HG02840 (cell line): ENCODE results near the gene ASB4.

Experiments used
- ATAC-seq: cut with Tn5 transposase; IDR thresholded peaks from one replicate; pipeline ENCODE4 v1.9.1; 2021; ENCODE audit warnings: mild to moderate bottlenecking, moderate library complexity, moderate number of reproducible peaks; ENCODE audit not compliant: unreplicated experiment, low FRiP score

Gene ASB4

DNA sequence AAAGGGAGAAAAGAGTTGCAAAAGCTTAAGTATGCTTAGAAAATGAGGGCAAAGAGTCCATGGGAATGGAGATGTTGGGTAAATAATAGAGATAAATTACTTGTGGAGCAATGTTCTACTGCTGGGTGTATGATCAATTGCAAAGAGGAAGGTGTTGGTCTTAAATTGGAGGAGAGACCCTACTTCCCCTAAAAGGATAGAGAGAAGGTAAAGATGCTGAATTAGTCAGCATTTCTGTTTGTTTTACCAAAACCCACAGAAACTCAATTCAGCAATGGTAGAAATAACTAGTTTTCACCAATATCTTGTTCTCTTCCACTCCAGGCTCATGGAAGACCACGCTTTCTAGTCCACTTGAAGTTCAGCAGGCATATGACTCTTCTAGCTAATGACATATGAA is 32.1 kb downstream of the ASB4 start:
- ATAC-seq: peak; percentile 36

DNA sequence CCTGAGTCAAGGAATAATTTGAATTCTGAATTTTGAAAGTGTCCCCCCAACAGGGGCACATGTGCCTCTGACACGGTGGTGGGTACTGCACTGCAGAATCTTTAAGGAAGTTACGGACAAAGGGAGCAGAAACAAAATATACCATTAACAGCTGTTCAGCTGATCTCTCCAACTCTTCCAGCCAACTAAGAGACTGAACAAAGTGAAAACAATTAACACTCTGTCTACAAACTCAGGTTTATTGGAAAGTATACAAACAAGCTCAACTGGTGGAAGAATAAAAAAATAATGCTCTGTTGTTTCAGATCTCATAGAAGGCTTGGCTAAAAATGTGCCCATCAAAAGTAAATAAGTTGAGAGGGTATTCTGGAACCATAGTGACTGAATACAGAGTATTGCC is 34.4 kb downstream of the ASB4 start:
- ATAC-seq: no peak

- ATAC-seq: no peak
Observed at GRCh38 chr7:95525503-95525902, 39.8 kb downstream of the ASB4 start.

- no peak for ATAC-seq
Observed at GRCh38 chr7:95526128-95526738, 40.5 kb downstream of the ASB4 start.

- peak; percentile 66 for ATAC-seq
Observed at GRCh38 chr7:95527033-95527775, 41.5 kb downstream of the ASB4 start.

- ATAC-seq: no peak
Observed at GRCh38 chr7:95527776-95528250, 42.1 kb downstream of the ASB4 start.

DNA sequence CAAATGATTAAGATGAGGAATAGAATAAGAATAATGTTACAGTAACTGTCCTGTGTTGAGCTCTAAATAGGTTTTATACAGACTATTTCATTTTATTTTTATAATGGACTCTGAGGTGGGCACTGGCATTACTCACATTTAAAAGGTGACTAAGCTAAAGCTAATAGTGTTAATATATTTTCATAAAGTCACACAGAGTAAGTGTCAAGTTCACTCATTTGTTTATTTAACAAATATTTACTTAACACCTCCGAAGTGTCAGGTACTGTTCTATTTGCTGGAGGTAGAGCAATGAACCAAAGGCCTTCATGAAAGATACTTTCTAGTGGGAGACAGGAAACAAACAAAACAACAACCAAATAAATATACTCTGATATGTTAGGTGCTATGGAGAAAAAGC is 44.0 kb downstream of the ASB4 start:
- ATAC-seq: no peak

GRCh38 chr7:95530881-95531280 is 45.1 kb downstream of the ASB4 start:
- ATAC-seq: no peak

DNA sequence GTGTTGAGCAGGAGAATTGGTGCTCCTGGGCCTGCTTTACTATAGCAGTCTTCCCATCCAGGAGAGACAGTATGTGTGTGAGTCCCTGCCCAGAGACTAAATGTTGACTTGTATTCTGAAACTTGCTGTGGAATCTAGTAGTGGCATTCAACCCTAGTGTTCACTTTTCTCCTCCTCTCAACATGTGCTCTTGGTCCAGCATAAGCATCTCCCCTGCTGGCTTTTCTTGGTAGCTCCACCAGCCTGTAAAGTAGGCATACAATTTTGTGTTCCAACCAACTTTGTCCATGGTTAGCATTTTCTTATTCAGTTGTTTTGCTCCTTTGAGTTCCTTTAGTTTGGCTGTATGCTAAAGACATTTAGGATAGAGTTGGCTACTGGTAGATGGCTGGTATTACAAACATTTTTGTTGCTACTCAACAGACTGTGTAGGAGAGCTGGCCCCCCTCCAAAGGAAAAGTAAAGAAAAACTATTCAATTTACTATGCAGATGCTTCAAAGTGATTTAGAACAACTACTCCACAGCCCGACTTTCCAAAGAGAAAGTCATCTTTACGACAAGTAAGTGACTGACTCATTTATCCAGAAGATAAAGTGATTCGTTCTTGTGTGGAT is 46.0 kb downstream of the ASB4 start:
- no peak for ATAC-seq

DNA sequence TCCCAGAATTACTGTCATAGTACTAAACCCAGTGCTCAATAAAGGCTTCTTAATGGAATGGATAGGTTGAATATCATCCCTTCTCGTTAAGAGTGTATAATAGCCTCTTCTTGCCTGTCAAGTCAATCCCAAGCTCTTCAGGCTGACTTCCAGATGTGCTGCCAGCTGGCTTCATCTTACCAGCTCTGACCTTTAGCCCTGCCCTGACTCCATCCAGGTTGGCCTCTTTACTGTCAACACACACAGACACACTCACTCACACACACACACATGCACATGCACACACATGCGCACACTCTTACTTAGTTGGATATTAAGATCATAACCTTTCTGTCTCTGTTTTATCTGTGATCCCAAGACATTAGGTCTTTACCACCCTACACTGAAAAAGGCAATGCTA is 49.1 kb downstream of the ASB4 start:
- no peak for ATAC-seq

DNA sequence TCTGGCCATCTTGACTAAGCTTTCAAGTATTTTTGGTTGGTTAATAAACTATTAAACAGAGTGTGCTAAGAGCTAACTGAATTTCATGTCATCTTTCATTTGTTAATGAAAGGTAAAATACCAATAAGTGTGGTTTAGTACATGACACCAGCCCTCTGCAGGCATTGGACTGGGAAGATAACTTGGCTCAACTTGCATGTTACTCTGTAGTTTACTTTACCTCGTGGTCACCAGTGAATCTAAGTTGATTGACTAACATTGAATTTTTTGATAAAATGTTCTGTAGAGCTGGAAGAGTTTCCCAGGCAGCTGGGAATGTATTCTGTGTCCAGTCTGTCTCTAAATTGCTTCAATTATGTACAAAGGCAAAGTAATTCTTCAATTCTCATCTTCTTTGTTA is 49.9 kb downstream of the ASB4 start:
- no peak for ATAC-seq

GRCh38 chr7:95536656-95537311 is 51.0 kb downstream of the ASB4 start:
- ATAC-seq: no peak

DNA sequence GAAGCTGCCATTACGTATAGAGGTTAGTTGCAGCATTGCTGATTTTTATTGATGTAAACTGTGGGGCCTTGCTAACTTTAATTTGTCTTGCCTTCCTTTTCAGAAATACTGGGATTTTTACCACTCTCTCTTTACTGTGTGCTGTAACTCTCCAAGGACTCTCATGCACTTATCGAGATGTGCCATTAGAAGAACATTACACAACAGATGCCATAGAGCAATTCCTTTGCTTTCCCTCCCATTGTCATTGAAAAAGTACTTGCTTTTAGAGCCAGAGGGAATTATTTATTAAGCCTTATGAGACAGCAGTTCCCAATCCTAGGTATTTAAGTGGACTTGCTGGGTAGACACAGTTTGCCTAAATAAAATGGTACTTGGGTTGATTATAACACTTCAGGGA is 51.7 kb downstream of the ASB4 start:
- no peak for ATAC-seq

- no peak for ATAC-seq
Observed at GRCh38 chr7:95539426-95539825, 53.7 kb downstream of the ASB4 start.

DNA sequence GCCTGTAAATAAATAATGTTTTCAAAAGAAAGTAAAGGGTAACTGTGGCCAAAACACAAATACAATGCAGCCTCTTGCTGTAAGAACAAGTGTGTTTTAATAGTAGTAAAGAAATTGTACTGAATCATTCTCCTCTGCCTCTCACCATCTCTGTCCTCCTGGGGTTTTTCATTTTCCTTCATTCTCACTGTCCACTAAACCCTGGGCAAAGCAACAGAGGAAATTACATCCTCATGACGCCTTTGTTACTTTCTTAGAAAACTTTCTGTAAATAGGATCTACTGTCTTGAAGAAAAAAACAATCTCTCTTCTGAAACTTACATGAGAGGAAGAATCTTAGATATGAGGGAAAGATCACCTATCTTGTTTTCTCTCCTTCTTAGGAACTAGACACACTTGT is 54.6 kb downstream of the ASB4 start:
- ATAC-seq: no peak

GRCh38 chr7:95543312-95543711 is 57.6 kb downstream of the ASB4 start:
- ATAC-seq: no peak

DNA sequence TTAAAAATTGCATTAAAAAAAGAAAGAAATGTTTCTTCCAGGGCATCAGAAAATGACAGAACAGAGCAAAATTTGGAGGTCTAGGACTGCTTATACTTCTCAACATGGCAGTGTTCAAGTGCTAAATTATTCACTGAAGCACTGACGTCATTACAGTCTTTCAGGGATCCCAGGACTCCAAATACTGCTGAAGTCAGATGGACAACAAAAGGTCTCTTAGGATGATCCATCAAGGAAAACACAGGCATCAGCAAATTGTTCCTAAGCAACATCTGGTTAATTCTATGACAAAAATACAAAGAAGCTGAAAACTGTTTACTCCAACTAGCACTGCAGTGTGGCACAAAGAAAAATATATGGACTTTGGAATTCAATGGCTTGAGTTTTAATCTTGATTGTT is 58.4 kb downstream of the ASB4 start:
- ATAC-seq: no peak

DNA sequence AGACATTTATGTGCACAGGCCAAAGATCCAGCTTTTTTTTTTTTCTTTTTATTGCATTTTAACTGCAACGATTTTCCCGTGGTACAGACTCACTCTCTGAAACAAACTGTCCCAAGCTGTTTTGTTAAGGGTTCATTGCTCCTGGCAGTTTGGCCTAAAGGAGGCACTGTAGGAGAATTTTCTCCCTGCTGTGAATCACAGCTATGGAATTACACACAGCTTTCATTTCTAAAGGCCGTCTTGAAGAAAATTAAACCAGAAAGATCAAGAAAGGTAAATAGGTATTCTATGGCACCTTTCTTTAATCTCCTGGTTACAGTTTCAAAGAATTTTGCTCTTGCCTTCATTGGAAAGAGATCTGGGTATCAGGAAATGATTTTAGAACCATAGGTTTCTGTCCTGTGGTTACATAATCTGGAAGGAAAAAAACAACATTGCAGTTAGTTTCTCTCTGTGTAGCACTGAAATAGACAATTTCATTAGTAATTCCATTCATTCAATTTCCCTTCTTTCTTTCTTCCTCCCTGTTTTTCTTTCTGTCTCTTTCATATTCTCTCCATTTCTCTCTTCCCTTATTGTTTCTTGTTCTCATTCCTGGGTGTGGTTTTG is 59.4 kb downstream of the ASB4 start:
- no peak for ATAC-seq

GRCh38 chr7:95545673-95546072 is 59.9 kb downstream of the ASB4 start:
- ATAC-seq: no peak

- ATAC-seq: no peak
Observed at GRCh38 chr7:95546647-95547046, 60.9 kb downstream of the ASB4 start.
